Progenitor cell of endocrine pancreas (in vitro differentiated cells): ENCODE measurements around the gene PRSS8. TPM values are rescaled to one million over a fixed set of nuclear protein-coding genes. Genes with fewer than 3 reads are reported as not detected.

Experiments
- DNase-seq: peaks from one replicate; pipeline ENCODE4 v3.0.0; 2021; ENCODE audit warnings: low spot score; ENCODE audit not compliant: unreplicated experiment
- H3K27ac Mint-ChIP-seq: 2 replicates; pipeline ENCODE4 v1.8.0; 2021; ENCODE audit warnings: mild to moderate bottlenecking, moderate library complexity, mixed read lengths
- H3K27me3 Mint-ChIP-seq: 2 replicates; pipeline ENCODE4 v1.8.0; 2021; ENCODE audit warnings: mixed read lengths
- H3K36me3 Mint-ChIP-seq: 2 replicates; pipeline ENCODE4 v1.8.0; 2022; ENCODE audit warnings: mixed read lengths; ENCODE audit not compliant: insufficient read depth
- H3K4me1 Mint-ChIP-seq: 2 replicates; pipeline ENCODE4 v1.8.0; 2021; ENCODE audit warnings: low read depth, mixed read lengths
- H3K4me3 Mint-ChIP-seq: 2 replicates; pipeline ENCODE4 v1.8.0; 2021; ENCODE audit warnings: low read depth, mild to moderate bottlenecking, moderate library complexity, mixed read lengths
- H3K9me3 Mint-ChIP-seq: 2 replicates; pipeline ENCODE4 v1.8.0; 2021; ENCODE audit warnings: low read depth, mixed read lengths
- CTCF ChIP-seq: fragments of 200-600 bp; sonication (generic); IDR thresholded peaks from one replicate; pipeline ENCODE4 v1.5.0; 2021; ENCODE audit warnings: antibody characterized with exemption, mild to moderate bottlenecking; ENCODE audit not compliant: unreplicated experiment
- total RNA-seq: library from RNA; stranded (reverse); gene quantifications from 2 replicates; pipeline ENCODE4 v1.2.1, GENCODE V29; 2021

Gene PRSS8
- total RNA-seq, 1 donor from 2014 or later = 111 TPM

- no peak for TF ChIP-seq CTCF
- Mint-ChIP-seq H3K27me3 (no peaks in the 10 kb centered on the region), H3K36me3 (peaks cover 14% of the 10 kb centered on the region), H3K9me3 (no peaks in the 10 kb centered on the region), H3K4me1 (peaks cover 40% of the 10 kb centered on the region), H3K27ac (peak overlapping the region; percentile 93), H3K4me3 (peak overlapping the region; percentile 91)
- DNase-seq = no peak
These were observed 2.5 kb downstream of the PRSS8 start for GRCh38 chr16:31133046-31133501.

GRCh38 chr16:31132303-31132979 lies 3.1 kb downstream of the PRSS8 start:
- Mint-ChIP-seq H3K27ac (peak overlapping the region; percentile 10), H3K36me3 (peaks cover 15% of the 10 kb centered on the region), H3K27me3 (no peaks in the 10 kb centered on the region), H3K9me3 (no peaks in the 10 kb centered on the region), H3K4me1 (peaks cover 40% of the 10 kb centered on the region), H3K4me3 (no peak overlapping the region)
- DNase-seq = no peak
- TF ChIP-seq CTCF = no peak

- no peak for TF ChIP-seq CTCF
- no peak for DNase-seq
- Mint-ChIP-seq H3K9me3 (no peaks in the 10 kb centered on the region), H3K27ac (peak overlapping the region; percentile 98), H3K27me3 (no peaks in the 10 kb centered on the region), H3K36me3 (peaks cover 15% of the 10 kb centered on the region), H3K4me1 (peaks cover 40% of the 10 kb centered on the region), H3K4me3 (no peak overlapping the region)
These were observed 3.7 kb downstream of the PRSS8 start for GRCh38 chr16:31131841-31132271.

GRCh38 chr16:31131416-31131815 lies 4.1 kb downstream of the PRSS8 start:
- peak overlapping the region; percentile 44 for H3K4me3 Mint-ChIP-seq
- peaks cover 15% of the 10 kb centered on the region for H3K36me3 Mint-ChIP-seq
- H3K9me3 Mint-ChIP-seq = no peaks in the 10 kb centered on the region
- TF ChIP-seq CTCF = no peak
- H3K27ac Mint-ChIP-seq = peak overlapping the region; percentile 98
- no peaks in the 10 kb centered on the region for H3K27me3 Mint-ChIP-seq
- peaks cover 40% of the 10 kb centered on the region for H3K4me1 Mint-ChIP-seq
- DNase-seq = no peak

- H3K36me3 Mint-ChIP-seq = peaks cover 18% of the 10 kb centered on the region
- H3K4me3 Mint-ChIP-seq = peak overlapping the region; percentile 44
- H3K4me1 Mint-ChIP-seq = peaks cover 36% of the 10 kb centered on the region
- H3K27ac Mint-ChIP-seq = peak overlapping the region; percentile 98
- DNase-seq = peak; percentile 53
- no peaks in the 10 kb centered on the region for H3K9me3 Mint-ChIP-seq
- TF ChIP-seq CTCF = no peak
- H3K27me3 Mint-ChIP-seq = no peaks in the 10 kb centered on the region
These were observed 4.6 kb downstream of the PRSS8 start for GRCh38 chr16:31130899-31131298.
